Measurements from ENCODE around the gene ATG101.

Gene ATG101

DNA sequence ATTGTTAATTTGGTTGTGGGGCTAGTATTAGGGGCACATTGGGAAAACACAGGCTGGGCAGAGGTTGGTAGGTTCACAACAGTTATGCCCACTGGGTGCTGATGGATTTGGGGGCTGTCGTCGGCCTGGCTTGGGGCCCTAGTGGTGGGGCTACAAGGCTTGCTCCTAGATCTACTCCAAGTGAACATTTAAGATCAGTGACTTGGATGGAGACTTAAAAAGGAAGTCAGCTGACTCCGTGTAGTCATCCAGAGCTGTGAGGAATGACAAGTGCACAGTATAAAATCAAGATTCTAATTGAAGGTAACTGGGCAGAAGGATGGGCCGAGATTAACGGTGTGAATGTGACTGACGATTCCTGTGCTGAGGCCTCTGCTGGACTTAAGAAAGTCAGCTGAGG is 31.3 kb upstream of the ATG101 start:
- no peak for TF ChIP-seq PAX5 (IDR thresholded peaks at IDR 0.05; ENCODE audit: insufficient read depth, low read length, severe bottlenecking)
- FAIRE-seq (no peak), DNase-seq (ENCODE audit: insufficient read length, low spot score) (no peak)

DNA sequence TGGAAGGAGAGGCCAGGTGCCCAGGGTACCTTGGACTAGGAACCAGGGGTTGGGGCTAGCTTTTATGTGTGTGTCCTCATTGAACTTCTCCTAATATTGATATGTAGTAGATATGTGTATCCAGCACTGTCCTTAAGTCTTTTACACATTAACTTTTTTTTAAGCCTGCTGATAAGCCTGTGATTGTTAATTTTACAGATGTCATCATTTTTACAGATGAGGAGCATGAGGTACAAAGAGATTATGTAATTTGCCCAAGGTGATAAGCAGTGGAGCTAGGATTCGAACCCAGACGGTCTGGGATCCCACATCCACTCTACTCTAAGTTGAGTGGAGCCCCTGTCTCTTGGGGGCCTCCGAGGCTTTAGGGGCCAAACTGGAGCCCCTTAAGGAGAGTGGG is 28.7 kb upstream of the ATG101 start:
- TF ChIP-seq POLR2A (IDR thresholded peaks at IDR 0.05; ENCODE audit: low read depth, low read length) (no peak), TAF1 (IDR thresholded peaks at IDR 0.05; ENCODE audit: low read depth, low read length) (no peak), PAX5 (IDR thresholded peaks at IDR 0.05; ENCODE audit: insufficient read depth, low read length, severe bottlenecking) (no peak), SPI1 (IDR thresholded peaks at IDR 0.05; ENCODE audit: low read depth, low read length) (no peak), POU2F2 (IDR thresholded peaks at IDR 0.05; ENCODE audit: low read depth, low read length) (no peak), POLR2AphosphoS5 (IDR thresholded peaks at IDR 0.05; ENCODE audit: low read depth, low read length) (no peak)
- no peak for FAIRE-seq
- DNase-seq (ENCODE audit: insufficient read length, low spot score) = no peak

DNA sequence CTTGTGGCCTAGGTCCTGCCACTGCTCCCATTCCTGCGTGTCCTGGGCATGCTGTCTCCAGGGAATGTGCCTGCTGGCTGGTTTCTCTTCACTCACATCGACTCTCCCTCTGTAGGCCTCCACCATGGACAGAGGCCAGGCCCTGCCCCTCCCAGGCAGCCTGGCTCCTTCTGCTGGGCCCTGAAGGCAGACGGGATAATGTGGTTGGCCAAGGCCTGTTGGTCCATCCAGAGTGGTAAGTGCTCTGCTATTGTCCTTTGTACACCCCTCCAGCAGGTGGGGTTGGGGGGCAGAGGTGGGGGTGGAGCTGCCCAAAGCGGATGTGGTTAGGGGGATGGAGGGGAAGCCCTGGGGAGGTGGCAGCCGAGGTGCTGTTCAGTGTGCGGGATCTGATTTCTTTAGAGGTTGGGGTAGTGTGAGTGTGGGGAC is 28.1 kb upstream of the ATG101 start:
- peak; percentile 92 for FAIRE-seq
- peak; percentile 73 for DNase-seq (ENCODE audit: insufficient read length, low spot score)
- no peak for TF ChIP-seq SPI1 (IDR thresholded peaks at IDR 0.05; ENCODE audit: low read depth, low read length)
- no peak for TF ChIP-seq POLR2A (IDR thresholded peaks at IDR 0.05; ENCODE audit: low read depth, low read length)
- no peak for TF ChIP-seq POLR2AphosphoS5 (IDR thresholded peaks at IDR 0.05; ENCODE audit: low read depth, low read length)
- no peak for TF ChIP-seq PAX5 (IDR thresholded peaks at IDR 0.05; ENCODE audit: insufficient read depth, low read length, severe bottlenecking)
- no peak for TF ChIP-seq POU2F2 (IDR thresholded peaks at IDR 0.05; ENCODE audit: low read depth, low read length)
- no peak for TF ChIP-seq TAF1 (IDR thresholded peaks at IDR 0.05; ENCODE audit: low read depth, low read length)

DNA sequence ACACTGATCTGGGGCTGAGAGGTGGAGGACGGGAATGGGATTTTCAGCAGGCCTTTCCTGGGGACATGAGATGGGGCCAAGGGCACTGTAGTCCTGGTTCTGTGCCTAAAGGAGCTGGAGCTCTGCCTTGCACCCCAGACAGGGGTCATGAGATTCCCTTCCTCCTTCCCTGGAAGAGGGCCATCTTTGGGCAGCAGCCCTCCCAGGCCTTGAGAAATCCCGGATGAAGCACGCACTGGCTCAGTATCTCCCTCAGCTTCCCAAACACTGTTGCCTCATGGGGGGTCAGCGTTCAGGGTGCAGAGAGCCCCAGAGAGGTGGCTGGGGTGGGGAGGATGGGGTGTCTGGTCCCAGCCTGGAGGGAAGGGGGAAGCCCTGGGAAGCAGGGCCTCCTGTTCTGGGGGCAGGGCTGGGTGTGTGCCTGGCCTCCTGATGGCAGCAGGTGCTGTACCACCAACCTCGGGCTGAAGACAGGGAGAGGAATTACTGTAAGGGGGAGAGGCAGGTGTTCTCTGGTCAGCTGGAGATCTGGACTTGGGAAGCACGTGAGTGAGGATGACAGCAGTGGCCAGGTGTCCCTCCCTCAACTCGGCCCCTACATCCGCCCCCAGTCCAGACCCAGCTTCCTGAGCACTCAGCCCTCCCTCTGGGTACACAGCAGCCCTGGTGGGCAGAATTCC is 26.9 kb upstream of the ATG101 start:
- no peak for TF ChIP-seq POLR2A (IDR thresholded peaks at IDR 0.05; ENCODE audit: low read depth, low read length)
- no peak for TF ChIP-seq POLR2AphosphoS5 (IDR thresholded peaks at IDR 0.05; ENCODE audit: low read depth, low read length)
- no peak for TF ChIP-seq SPI1 (IDR thresholded peaks at IDR 0.05; ENCODE audit: low read depth, low read length)
- TF ChIP-seq POU2F2 (IDR thresholded peaks at IDR 0.05; ENCODE audit: low read depth, low read length) = no peak
- no peak for TF ChIP-seq TAF1 (IDR thresholded peaks at IDR 0.05; ENCODE audit: low read depth, low read length)
- FAIRE-seq (no peak), DNase-seq (ENCODE audit: insufficient read length, low spot score) (no peak)

DNA sequence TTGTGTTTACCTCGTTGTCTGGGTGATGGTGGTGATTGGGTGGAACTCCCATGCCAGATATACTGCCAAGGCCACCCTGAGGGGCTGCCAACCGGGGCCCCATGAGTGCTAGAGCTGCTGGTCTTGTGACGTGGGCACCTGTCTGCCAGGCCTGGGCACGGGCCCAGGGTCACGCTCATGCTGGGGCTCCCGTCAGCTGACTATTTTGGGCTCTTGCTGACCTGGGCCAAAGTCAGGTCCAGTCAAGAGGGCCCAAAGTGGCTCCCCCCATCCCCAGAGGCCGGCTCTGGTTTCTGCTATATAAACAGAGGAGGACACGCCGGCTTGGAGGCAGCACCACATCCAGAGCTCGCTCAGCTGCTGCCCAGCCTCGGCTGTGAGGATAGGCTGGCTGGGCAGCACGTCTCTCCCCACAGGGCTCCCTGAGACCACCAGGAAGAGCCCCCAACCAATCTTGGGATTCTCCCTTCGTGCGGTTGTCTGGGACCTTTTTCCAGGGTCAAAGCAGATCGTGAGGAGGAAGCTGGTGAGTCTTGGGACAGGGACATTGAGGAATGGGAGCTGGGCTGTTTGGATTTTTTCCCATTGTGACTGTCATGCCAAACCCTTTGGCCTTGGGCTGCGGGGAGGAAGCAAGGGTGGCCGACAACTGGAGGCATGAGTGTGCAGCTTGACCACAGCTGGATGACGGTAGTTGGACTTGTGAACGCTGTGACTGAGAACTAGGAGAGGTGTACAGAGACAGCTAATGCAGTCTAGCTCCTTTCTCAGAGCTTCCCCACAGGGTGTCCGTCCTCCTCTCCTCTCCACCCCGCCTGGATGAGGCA is 26.2 kb upstream of the ATG101 start:
- DNase-seq (ENCODE audit: insufficient read length, low spot score) = no peak
- no peak for FAIRE-seq
- no peak for TF ChIP-seq POU2F2 (IDR thresholded peaks at IDR 0.05; ENCODE audit: low read depth, low read length)
- TF ChIP-seq TAF1 (IDR thresholded peaks at IDR 0.05; ENCODE audit: low read depth, low read length) = no peak
- TF ChIP-seq POLR2A (IDR thresholded peaks at IDR 0.05; ENCODE audit: low read depth, low read length) = no peak
- no peak for TF ChIP-seq POLR2AphosphoS5 (IDR thresholded peaks at IDR 0.05; ENCODE audit: low read depth, low read length)
- TF ChIP-seq SPI1 (IDR thresholded peaks at IDR 0.05; ENCODE audit: low read depth, low read length) = no peak
- TF ChIP-seq PAX5 (IDR thresholded peaks at IDR 0.05; ENCODE audit: insufficient read depth, low read length, severe bottlenecking) = no peak

DNA sequence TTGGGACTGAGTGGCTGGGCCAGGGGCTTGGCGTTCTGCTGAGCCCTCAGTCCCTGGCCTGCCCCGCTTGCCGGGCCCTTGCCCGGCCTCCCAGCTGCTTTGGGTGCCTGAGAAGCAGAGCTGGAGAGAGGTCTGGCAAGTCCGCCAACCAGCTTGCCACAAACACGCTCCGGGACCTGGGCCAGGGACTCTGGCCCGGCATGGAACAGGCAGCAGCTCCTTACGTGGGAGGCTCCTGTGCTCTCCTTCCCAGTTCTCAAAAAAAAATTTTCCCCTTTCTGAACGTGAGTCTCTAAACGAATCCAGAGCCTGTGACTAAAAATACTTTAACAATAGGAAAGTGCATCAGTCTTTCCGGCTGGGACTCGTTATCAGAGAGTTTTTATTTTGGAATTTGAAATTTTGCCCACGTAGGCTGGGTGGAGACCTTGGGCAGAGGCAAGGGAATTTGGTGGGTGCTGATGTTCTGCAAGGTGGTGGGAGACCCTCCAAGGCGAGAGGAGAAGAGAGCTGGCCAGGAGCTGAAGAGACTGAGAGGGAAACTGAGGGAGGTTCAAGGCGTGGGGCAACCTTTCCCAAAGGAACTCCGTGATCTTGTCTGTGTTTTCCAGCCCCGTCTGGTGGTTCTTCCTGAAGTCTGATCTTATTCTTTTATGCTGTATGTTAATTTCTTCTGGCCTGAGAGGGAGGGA is 25.3 kb upstream of the ATG101 start:
- FAIRE-seq (no peak), DNase-seq (ENCODE audit: insufficient read length, low spot score) (no peak)
- no peak for TF ChIP-seq TAF1 (IDR thresholded peaks at IDR 0.05; ENCODE audit: low read depth, low read length)
- no peak for TF ChIP-seq SPI1 (IDR thresholded peaks at IDR 0.05; ENCODE audit: low read depth, low read length)

DNA sequence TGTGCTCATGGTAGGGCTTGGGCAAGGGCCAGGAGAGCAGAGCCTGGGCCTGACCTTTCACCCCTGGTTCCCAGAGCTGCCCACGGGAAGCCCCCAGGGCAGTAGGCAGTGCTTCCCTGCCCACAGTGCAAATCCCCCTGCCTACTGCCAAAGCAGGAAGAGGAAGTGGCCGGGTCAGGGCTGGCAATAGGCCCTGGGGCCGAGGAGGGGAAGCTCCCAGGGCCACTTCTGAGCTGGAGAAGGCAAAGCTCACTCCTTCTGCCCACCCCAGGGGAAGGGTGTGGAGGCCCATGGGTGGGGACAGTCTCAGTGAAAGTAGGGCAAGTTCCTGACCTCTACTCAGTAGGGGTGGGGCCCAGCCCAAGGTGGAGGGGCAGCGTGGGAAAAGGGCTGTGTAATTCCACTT is 24.0 kb upstream of the ATG101 start:
- FAIRE-seq (no peak), DNase-seq (ENCODE audit: insufficient read length, low spot score) (no peak)
- TF ChIP-seq SPI1 (IDR thresholded peaks at IDR 0.05; ENCODE audit: low read depth, low read length) (peak; percentile 57), TAF1 (IDR thresholded peaks at IDR 0.05; ENCODE audit: low read depth, low read length) (no peak), POU2F2 (IDR thresholded peaks at IDR 0.05; ENCODE audit: low read depth, low read length) (no peak)

DNA sequence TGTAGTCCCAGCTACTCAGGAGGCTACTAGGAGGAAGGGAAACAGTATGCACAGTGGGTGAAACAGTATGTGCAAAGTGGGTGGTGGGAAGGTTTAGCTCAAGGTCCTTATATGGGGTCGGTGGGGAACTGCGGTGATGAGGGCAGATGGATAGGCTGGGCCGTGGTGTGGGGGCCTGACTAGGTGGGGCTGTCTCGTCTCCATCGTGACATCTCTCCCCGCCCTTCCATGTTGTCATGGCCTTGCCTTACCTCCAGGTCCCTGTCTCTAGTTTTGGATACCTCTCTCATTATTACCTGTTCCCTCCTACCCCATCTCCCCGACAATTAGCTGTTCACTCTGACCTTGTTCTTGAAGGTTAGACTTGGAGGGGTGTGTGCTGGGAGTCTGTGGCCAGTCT is 22.9 kb upstream of the ATG101 start:
- DNase-seq (ENCODE audit: insufficient read length, low spot score) = no peak
- TF ChIP-seq SPI1 (IDR thresholded peaks at IDR 0.05; ENCODE audit: low read depth, low read length) (no peak), POLR2A (IDR thresholded peaks at IDR 0.05; ENCODE audit: low read depth, low read length) (no peak)
- FAIRE-seq = no peak

DNA sequence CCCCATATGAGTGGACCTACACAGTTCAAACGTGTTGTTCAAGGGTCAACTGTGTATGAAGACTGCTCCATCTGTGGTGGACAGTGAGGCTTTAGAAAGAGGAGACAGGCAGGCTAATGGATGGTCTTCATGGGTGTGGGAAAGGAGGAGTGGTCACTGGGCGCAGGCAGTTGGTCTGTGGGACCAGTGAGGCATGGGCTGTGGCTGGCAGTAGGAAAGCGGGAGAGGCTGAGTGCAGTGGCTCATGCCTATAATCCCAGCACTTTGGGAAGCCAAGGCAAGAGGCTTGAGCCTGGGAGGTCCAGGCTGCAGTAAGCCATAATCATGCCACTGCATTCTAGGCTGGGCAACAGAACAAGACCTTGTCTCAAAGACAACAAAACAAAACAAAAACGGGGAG is 20.5 kb upstream of the ATG101 start:
- FAIRE-seq (no peak), DNase-seq (ENCODE audit: insufficient read length, low spot score) (no peak)
- TF ChIP-seq POU2F2 (IDR thresholded peaks at IDR 0.05; ENCODE audit: low read depth, low read length) (no peak), POLR2A (IDR thresholded peaks at IDR 0.05; ENCODE audit: low read depth, low read length) (no peak), TAF1 (IDR thresholded peaks at IDR 0.05; ENCODE audit: low read depth, low read length) (no peak), PAX5 (IDR thresholded peaks at IDR 0.05; ENCODE audit: insufficient read depth, low read length, severe bottlenecking) (no peak), POLR2AphosphoS5 (IDR thresholded peaks at IDR 0.05; ENCODE audit: low read depth, low read length) (no peak), SPI1 (IDR thresholded peaks at IDR 0.05; ENCODE audit: low read depth, low read length) (no peak)

DNA sequence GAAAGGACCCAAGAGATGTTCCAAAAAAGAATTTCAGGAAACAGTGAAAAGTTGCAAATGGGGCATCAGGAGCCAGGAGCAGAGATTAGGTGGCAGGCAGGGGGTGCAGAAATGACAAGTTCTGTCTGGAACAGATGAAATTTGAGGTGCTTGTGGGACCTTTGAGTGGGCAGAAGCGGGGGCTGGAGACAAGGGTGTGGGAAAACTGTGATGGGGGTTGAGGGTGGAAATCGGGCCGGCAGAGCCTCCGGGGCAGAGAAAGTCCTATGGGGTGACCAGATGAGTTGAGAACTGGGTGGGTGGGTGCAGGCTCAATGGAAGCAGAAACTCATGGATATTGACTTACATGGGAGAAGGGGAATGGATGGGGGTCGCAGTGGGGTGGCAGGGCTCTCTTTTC is 20.1 kb upstream of the ATG101 start:
- no peak for FAIRE-seq
- DNase-seq (ENCODE audit: insufficient read length, low spot score) = no peak
- TF ChIP-seq TAF1 (IDR thresholded peaks at IDR 0.05; ENCODE audit: low read depth, low read length) (no peak), SPI1 (IDR thresholded peaks at IDR 0.05; ENCODE audit: low read depth, low read length) (no peak), PAX5 (IDR thresholded peaks at IDR 0.05; ENCODE audit: insufficient read depth, low read length, severe bottlenecking) (no peak), POU2F2 (IDR thresholded peaks at IDR 0.05; ENCODE audit: low read depth, low read length) (no peak), POLR2AphosphoS5 (IDR thresholded peaks at IDR 0.05; ENCODE audit: low read depth, low read length) (no peak), POLR2A (IDR thresholded peaks at IDR 0.05; ENCODE audit: low read depth, low read length) (no peak)

All from GM12891 (cell line).